Brain microvascular endothelial cell (primary cell): Measurements from ENCODE around the gene PPP1R3G.
A peak's percentile ranks its signal among the peaks of the same experiment; 100 is the strongest.

ENCODE experiments used
- DNase-seq: peaks from one replicate; pipeline ENCODE4 v3.0.0-alpha.2; 2020
- H3K27ac ChIP-seq: fragments of 250-450 bp; sonication (Bioruptor Pico); 2 replicates; pipeline ENCODE4 v1.5.1; 2020; ENCODE audit warnings: mild to moderate bottlenecking, moderate library complexity
- H3K27me3 ChIP-seq: fragments of 250-450 bp; sonication (Bioruptor Pico); replicated peaks from 2 replicates; pipeline ENCODE4 v1.5.1; 2020; ENCODE audit warnings: mild to moderate bottlenecking
- H3K36me3 ChIP-seq: fragments of 250-450 bp; sonication (Bioruptor Pico); replicated peaks from 2 replicates; pipeline ENCODE4 v1.5.1; 2020; ENCODE audit warnings: mild to moderate bottlenecking
- H3K4me3 ChIP-seq: 2 replicates; pipeline ENCODE4 v1.5.1; 2011; ENCODE audit warnings: low read depth, mild to moderate bottlenecking, control low read depth, low read length, moderate library complexity
- in situ Hi-C: cut with HindIII; loops from 2 replicates; pipeline ENCODE4 v1.10.0; 2017; ENCODE audit warnings: low sequenced_read_pairs, low pct_ligation_motif_present
- TF ChIP-seq, protein P1 (sequence below): IDR thresholded peaks from 2 replicates; pipeline ENCODE4 v1.5.1; 2011; ENCODE audit warnings: low read depth, mild to moderate bottlenecking, moderate library complexity, low read length, control low read depth, inconsistent platforms; ENCODE audit errors: missing control alignments

The PPP1R3G gene

GRCh38 chr6:5127106-5127687 lies 42.1 kb downstream of the PPP1R3G start:
- TF ChIP-seq, protein P1, sequence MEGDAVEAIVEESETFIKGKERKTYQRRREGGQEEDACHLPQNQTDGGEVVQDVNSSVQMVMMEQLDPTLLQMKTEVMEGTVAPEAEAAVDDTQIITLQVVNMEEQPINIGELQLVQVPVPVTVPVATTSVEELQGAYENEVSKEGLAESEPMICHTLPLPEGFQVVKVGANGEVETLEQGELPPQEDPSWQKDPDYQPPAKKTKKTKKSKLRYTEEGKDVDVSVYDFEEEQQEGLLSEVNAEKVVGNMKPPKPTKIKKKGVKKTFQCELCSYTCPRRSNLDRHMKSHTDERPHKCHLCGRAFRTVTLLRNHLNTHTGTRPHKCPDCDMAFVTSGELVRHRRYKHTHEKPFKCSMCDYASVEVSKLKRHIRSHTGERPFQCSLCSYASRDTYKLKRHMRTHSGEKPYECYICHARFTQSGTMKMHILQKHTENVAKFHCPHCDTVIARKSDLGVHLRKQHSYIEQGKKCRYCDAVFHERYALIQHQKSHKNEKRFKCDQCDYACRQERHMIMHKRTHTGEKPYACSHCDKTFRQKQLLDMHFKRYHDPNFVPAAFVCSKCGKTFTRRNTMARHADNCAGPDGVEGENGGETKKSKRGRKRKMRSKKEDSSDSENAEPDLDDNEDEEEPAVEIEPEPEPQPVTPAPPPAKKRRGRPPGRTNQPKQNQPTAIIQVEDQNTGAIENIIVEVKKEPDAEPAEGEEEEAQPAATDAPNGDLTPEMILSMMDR, result no peak
- no peaks in the 10 kb centered on the region for H3K36me3 ChIP-seq
- no peaks in the 10 kb centered on the region for H3K27me3 ChIP-seq
- H3K4me3 ChIP-seq, result no peak overlapping the region
- in situ Hi-C loops, result no loop called here
- no peak overlapping the region for H3K27ac ChIP-seq
- DNase-seq, result no peak

DNA sequence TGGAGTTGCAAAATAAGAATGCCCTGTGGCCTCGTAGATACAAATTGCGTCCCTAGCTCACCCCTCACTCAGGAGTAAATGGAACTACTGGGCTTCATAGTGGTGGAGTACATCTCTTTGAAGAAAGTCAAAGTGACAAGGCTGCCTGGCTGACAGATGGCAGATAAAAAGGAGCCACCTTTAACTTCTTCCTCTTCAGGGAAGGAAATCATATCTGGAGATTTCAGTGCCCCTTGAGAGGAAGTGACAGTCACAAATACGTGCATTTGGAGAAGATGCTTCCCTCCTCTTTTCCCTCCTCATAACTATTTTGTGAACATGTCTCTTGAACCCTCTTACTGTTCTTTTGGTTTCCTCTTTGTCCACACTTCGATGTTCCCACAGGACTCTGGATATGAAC lies 43.2 kb downstream of the PPP1R3G start:
- H3K27ac ChIP-seq, result no peak overlapping the region
- in situ Hi-C loops, result no loop called here
- TF ChIP-seq, protein P1, result no peak
- no peak for DNase-seq
- H3K4me3 ChIP-seq, result no peak overlapping the region
- H3K36me3 ChIP-seq, result no peaks in the 10 kb centered on the region
- no peaks in the 10 kb centered on the region for H3K27me3 ChIP-seq

DNA sequence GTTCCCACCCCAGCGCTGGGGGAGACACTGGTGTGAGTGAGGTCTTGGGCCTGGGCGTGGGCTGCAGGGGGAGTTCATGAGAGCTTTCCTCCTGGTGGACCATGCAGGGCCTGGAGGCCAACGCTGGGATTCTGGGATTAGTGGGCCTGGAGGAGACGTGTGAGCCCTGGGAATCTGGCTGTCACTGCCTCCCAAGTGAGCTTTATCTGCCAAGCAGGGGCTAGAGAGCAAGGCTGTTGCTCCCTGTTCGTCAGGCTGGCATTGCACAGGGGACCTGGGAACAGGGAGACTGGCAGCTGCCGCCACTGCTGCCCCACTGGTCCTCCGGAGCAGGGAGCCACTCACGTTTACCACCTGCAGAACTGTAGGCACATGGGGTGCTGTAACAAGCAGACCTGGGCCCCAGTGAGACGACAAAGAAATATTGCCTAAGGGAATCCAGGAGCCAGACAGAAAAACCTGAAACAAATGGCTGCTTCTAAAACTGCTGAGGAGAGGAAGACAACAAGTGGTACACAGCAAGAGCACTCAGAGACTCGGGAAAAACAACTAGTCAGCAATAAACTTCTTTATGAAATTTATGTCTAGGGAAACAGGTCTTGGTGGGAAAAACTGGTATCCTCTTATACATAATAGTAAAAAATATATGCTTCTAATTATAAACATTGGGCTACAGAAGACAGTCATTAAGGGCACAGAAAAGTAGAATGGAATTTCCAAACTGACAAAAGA lies 45.2 kb downstream of the PPP1R3G start:
- no peaks in the 10 kb centered on the region for H3K27me3 ChIP-seq
- no peaks in the 10 kb centered on the region for H3K36me3 ChIP-seq
- in situ Hi-C loops, result no loop called here
- TF ChIP-seq, protein P1, result no peak
- no peak for DNase-seq
- no peak overlapping the region for H3K4me3 ChIP-seq
- no peak overlapping the region for H3K27ac ChIP-seq

GRCh38 chr6:5132731-5133130 lies 47.6 kb downstream of the PPP1R3G start:
- in situ Hi-C loops, result no loop called here
- peak; percentile 95 for DNase-seq
- Histone ChIP-seq H3K27ac (peak overlapping the region; percentile 79), H3K36me3 (no peaks in the 10 kb centered on the region), H3K4me3 (no peak overlapping the region), H3K27me3 (no peaks in the 10 kb centered on the region)
- TF ChIP-seq, protein P1, result no peak

- no peak overlapping the region for H3K27ac ChIP-seq
- TF ChIP-seq, protein P1, result no peak
Measured at GRCh38 chr6:5133943-5134342, 48.8 kb downstream of the PPP1R3G start.

More at GRCh38 chr6:5133943-5134342, 48.8 kb downstream of the PPP1R3G start:
- Histone ChIP-seq H3K4me3 (no peak overlapping the region), H3K27me3 (no peaks in the 10 kb centered on the region), H3K36me3 (no peaks in the 10 kb centered on the region)
- no peak for DNase-seq
- in situ Hi-C loops, result no loop called here
